Ovary (tissue), 9 donors: ENCODE measurements around the gene SNAP47. TPM values are rescaled to one million over a fixed set of nuclear protein-coding genes. Genes with fewer than 3 reads are reported as not detected.

Experiments used
- DNase-seq, 5 donors: peaks; one replicate each; pipeline ENCODE4 v3.0.0-alpha.2; 2019 to 2020
- H3K27ac ChIP-seq, 2 donors: fragments of 200-600 bp; one replicate each; pipeline versions ENCODE4 v1.5.1 to v1.8.0; 2019 to 2022
- H3K27me3 ChIP-seq: fragments of 200-600 bp; one replicate; pipeline ENCODE4 v1.8.0; 2022
- H3K36me3 ChIP-seq: fragments of 200-600 bp; sonication (generic); one replicate; pipeline ENCODE4 v1.5.1; 2019
- H3K4me1 ChIP-seq: one replicate; pipeline ENCODE4 v1.8.1; 2013; ENCODE audit warnings: mild to moderate bottlenecking, moderate library complexity; ENCODE audit not compliant: insufficient read depth
- H3K4me3 ChIP-seq: fragments of 200-600 bp; sonication (generic); one replicate; pipeline ENCODE4 v1.5.1; 2017
- H3K9me3 ChIP-seq, 2 donors: fragments of 200-600 bp in 1 of 2; sonication (generic) in 1 of 2; one replicate each; pipeline versions ENCODE4 v1.5.1 to v1.8.1; 2013 to 2019; ENCODE audit warnings: mild to moderate bottlenecking in 1 of 2, moderate library complexity in 1 of 2
- CTCF ChIP-seq, 3 donors: fragments of 450-650 bp in 2 of 3; fragments of 200-600 bp in 1 of 3; IDR thresholded peaks; one replicate each; pipeline versions ENCODE4 v1.5.1 to v1.8.0; 2016 to 2022; ENCODE audit warnings: antibody characterized with exemption in 3 of 3, mild to moderate bottlenecking in 1 of 3
- EP300 ChIP-seq: sonication (generic); formaldehyde crosslinking; IDR thresholded peaks from one replicate; pipeline ENCODE4 v1.6.1; 2017; ENCODE audit warnings: antibody characterized with exemption
- POLR2A ChIP-seq: fragments of 450-650 bp; IDR thresholded peaks from one replicate; pipeline ENCODE4 v1.6.1; 2017; ENCODE audit warnings: antibody characterized with exemption, mild to moderate bottlenecking, moderate library complexity
- WGBS, 3 donors: extraction: QIAGEN DNeasy Blood & Tissue Kit in 1 of 3; methylation state at CpG; one replicate each; pipeline versions ENCODE4 v1.1.5 to v1.1.7; 2013 to 2017; 5-methylcytosine and 5-hydroxymethylcytosine counted together
- intact Hi-C, 4 donors: fragments of 100-400 bp; cut with DNase I; formaldehyde crosslinking; loops; one replicate each; pipeline versions ENCODE4 v1.11.0 to v1.15.1; 2022 to 2023
- polyA plus RNA-seq, 2 donors: library from polyadenylated mRNA; stranded (reverse); fragments of 200-250 nt in 1 of 2; fragments of 350-450 nt in 1 of 2; fragmentation: Illumina TruSeq in 1 of 2; extraction: RNeasy Lipid Tissue Mini Kit (QIAGEN cat#74804) in 1 of 2; gene quantifications; one replicate each; pipeline ENCODE4 v1.2.3, GENCODE V29; 2013 to 2014
- total RNA-seq, 7 donors: library from RNA; depleted of rRNA in 2 of 7; stranded (reverse); fragments of >200 nt in 2 of 7; fragmentation: NEBNext Ultra II Directional in 3 of 7; extraction: Animal tissue kit (Norgen Biotek cat#: 25700) in 3 of 7; gene quantifications; one replicate each; pipeline versions ENCODE4 v1.1.0 to v1.2.4, GENCODE V29; 2016 to 2023
- donor health status: DM: no; HTN: no; CAD: no; lungs with moderate emphysema.
- donor health status: DM: no; HTN: no; CAD: no.
- donor health status: Bipolar disorder and iron deficiency.
- donor health status: DM: yes; HTN: yes; CAD: no.
- donor health status: DM: no; HTN: no; CAD: no.
- donor health status: DM: yes; HTN: yes; CAD: no.

Gene SNAP47
- total and polyA plus RNA-seq, 9 donors: 43.5 to 135 (median 83.9) TPM

GRCh38 chr1:227749916-227750710 lies 14.9 kb downstream of the SNAP47 start:
- WGBS, 3 donors: 69 to 76% (median 70%) methylated on average over 18 to 19 of the region's 19 CpGs
- Histone ChIP-seq H3K27ac (peak overlapping the region; percentile 82 to 93), H3K4me3 (no peak overlapping the region), H3K27me3 (no peaks in the 10 kb centered on the region), H3K4me1 (peaks cover 52% of the 10 kb centered on the region), H3K36me3 (no peaks in the 10 kb centered on the region), H3K9me3 (no peaks in the 10 kb centered on the region)
- no peak for TF ChIP-seq POLR2A
- TF ChIP-seq CTCF (IDR thresholded peaks at IDR 0.05): no peak
- no peak for TF ChIP-seq EP300
- peak in 3 of 5 donors; percentile 47 to 52 (median 49) for DNase-seq
- intact Hi-C loops: no loop called here

- intact Hi-C loops: no loop called here
- Histone ChIP-seq H3K4me3 (no peak overlapping the region), H3K4me1 (peaks cover 23% of the 10 kb centered on the region), H3K27ac (peak overlapping the region; percentile 11 to 56), H3K9me3 (no peaks in the 10 kb centered on the region), H3K27me3 (no peaks in the 10 kb centered on the region), H3K36me3 (no peaks in the 10 kb centered on the region)
- 54 to 62% (median 57%) methylated on average over 7 of the region's 7 CpGs for whole genome bisulfite sequencing, 3 donors
- DNase-seq: peak in 4 of 5 donors; percentile 53 to 64 (median 60)
- TF ChIP-seq POLR2A (no peak), EP300 (no peak), CTCF (IDR thresholded peaks at IDR 0.05) (no peak)
Measured at GRCh38 chr1:227753999-227754711, 18.9 kb downstream of the SNAP47 start.

GRCh38 chr1:227754958-227755357 lies 19.7 kb downstream of the SNAP47 start:
- intact Hi-C loops: no loop called here
- 94 to 96% (median 96%) methylated on average over 4 of the region's 4 CpGs for WGBS, 3 donors
- no peak for DNase-seq
- H3K27me3 ChIP-seq: no peaks in the 10 kb centered on the region
- H3K27ac ChIP-seq: peak overlapping the region in 1 of 2 donors; percentile 68
- no peak overlapping the region for H3K4me3 ChIP-seq
- TF ChIP-seq EP300 (no peak), CTCF (IDR thresholded peaks at IDR 0.05) (no peak), POLR2A (no peak)
- H3K36me3 ChIP-seq: no peaks in the 10 kb centered on the region
- H3K4me1 ChIP-seq: peaks cover 18% of the 10 kb centered on the region
- no peaks in the 10 kb centered on the region for H3K9me3 ChIP-seq

- Histone ChIP-seq H3K27ac (peak overlapping the region; percentile 58 to 68), H3K27me3 (no peaks in the 10 kb centered on the region), H3K9me3 (no peaks in the 10 kb centered on the region), H3K4me3 (no peak overlapping the region), H3K4me1 (peaks cover 13% of the 10 kb centered on the region), H3K36me3 (no peaks in the 10 kb centered on the region)
- intact Hi-C loops: no loop called here
- TF ChIP-seq POLR2A (no peak), CTCF (IDR thresholded peaks at IDR 0.05) (no peak), EP300 (no peak)
- 74 to 78% (median 78%) methylated on average over 13 of the region's 13 CpGs for WGBS, 3 donors
- DNase-seq: peak in 3 of 5 donors; percentile 57 to 85 (median 61)
Measured at GRCh38 chr1:227756172-227756959, 21.1 kb downstream of the SNAP47 start.
